Pons (tissue), 1 donor: ENCODE measurements around the gene PRKG1.
A peak's percentile ranks its signal among the peaks of the same experiment; 100 is the strongest.
"Not testable (repeated sequence)": the region's sequence is repeated elsewhere in the genome, so short reads cannot be mapped to it uniquely, and the experiment has no call there.

Source experiments
- DNase-seq: peaks from one replicate; pipeline ENCODE4 v3.0.0-alpha.2; 2016; ENCODE audit warnings: low spot score

Gene PRKG1

GRCh38 chr10:51427758-51428157 lies 353.5 kb downstream of the PRKG1 start:
- no peak for DNase-seq

- DNase-seq: no peak
Observed at GRCh38 chr10:51430506-51430905, 356.2 kb downstream of the PRKG1 start.

- no peak for DNase-seq
Observed at GRCh38 chr10:51433949-51434475, 359.7 kb downstream of the PRKG1 start.

GRCh38 chr10:51436805-51437204 lies 362.5 kb downstream of the PRKG1 start:
- no peak for DNase-seq

- no peak for DNase-seq
Observed at GRCh38 chr10:51439645-51440044, 365.4 kb downstream of the PRKG1 start.

GRCh38 chr10:51445588-51445987 lies 371.3 kb downstream of the PRKG1 start:
- no peak for DNase-seq

- no peak for DNase-seq
Observed at GRCh38 chr10:51447119-51447518, 372.8 kb downstream of the PRKG1 start.

GRCh38 chr10:51455762-51456161 lies 381.5 kb downstream of the PRKG1 start:
- DNase-seq: not testable (repeated sequence)

GRCh38 chr10:51459476-51459875 lies 385.2 kb downstream of the PRKG1 start:
- DNase-seq: no peak

- no peak for DNase-seq
Observed at GRCh38 chr10:51462076-51462779, 387.9 kb downstream of the PRKG1 start.

- DNase-seq: no peak
Observed at GRCh38 chr10:51468424-51468823, 394.1 kb downstream of the PRKG1 start.

- DNase-seq: no peak
Observed at GRCh38 chr10:51469686-51470085, 395.4 kb downstream of the PRKG1 start.

- DNase-seq: no peak
Observed at GRCh38 chr10:51471271-51471670, 397.0 kb downstream of the PRKG1 start.

- no peak for DNase-seq
Observed at GRCh38 chr10:51472154-51472553, 397.9 kb downstream of the PRKG1 start.

GRCh38 chr10:51479711-51480110 lies 405.4 kb downstream of the PRKG1 start:
- no peak for DNase-seq

- no peak for DNase-seq
Observed at GRCh38 chr10:51485668-51486067, 411.4 kb downstream of the PRKG1 start.

- no peak for DNase-seq
Observed at GRCh38 chr10:51487576-51487975, 413.3 kb downstream of the PRKG1 start.

GRCh38 chr10:51488766-51489408 lies 414.6 kb downstream of the PRKG1 start:
- no peak for DNase-seq

- no peak for DNase-seq
Observed at GRCh38 chr10:51498424-51498823, 424.1 kb downstream of the PRKG1 start.

GRCh38 chr10:51501396-51501795 lies 427.1 kb downstream of the PRKG1 start:
- peak; percentile 66 for DNase-seq

GRCh38 chr10:51502124-51502523 lies 427.8 kb downstream of the PRKG1 start:
- DNase-seq: no peak

GRCh38 chr10:51503378-51503777 lies 429.1 kb downstream of the PRKG1 start:
- DNase-seq: no peak

- DNase-seq: no peak
Observed at GRCh38 chr10:51507476-51507875, 433.2 kb downstream of the PRKG1 start.

GRCh38 chr10:51508156-51508555 lies 433.9 kb downstream of the PRKG1 start:
- DNase-seq: no peak
